Globus pallidus (tissue), 1 donor: ENCODE measurements around the gene FHOD3.
A peak's percentile ranks its signal among the peaks of the same experiment; 100 is the strongest.
"Not testable (repeated sequence)": the region's sequence is repeated elsewhere in the genome, so short reads cannot be mapped to it uniquely, and the experiment has no call there.

ENCODE experiments used
- DNase-seq: peaks from one replicate; pipeline ENCODE4 v3.0.0-alpha.2; 2015; ENCODE audit warnings: low spot score

FHOD3 gene

GRCh38 chr18:36711014-36711725 is 413.7 kb downstream of the FHOD3 start:
- no peak for DNase-seq

GRCh38 chr18:36711813-36712444 is 414.4 kb downstream of the FHOD3 start:
- no peak for DNase-seq

GRCh38 chr18:36714476-36714875 is 417.0 kb downstream of the FHOD3 start:
- DNase-seq, result no peak

- DNase-seq, result no peak
Observed at GRCh38 chr18:36717422-36718110, 420.1 kb downstream of the FHOD3 start.

- DNase-seq, result no peak
Observed at GRCh38 chr18:36718705-36719328, 421.3 kb downstream of the FHOD3 start.

GRCh38 chr18:36719630-36720029 is 422.1 kb downstream of the FHOD3 start:
- DNase-seq, result no peak

- DNase-seq, result not testable (repeated sequence)
Observed at GRCh38 chr18:36721351-36721750, 423.8 kb downstream of the FHOD3 start.

GRCh38 chr18:36724169-36724568 is 426.7 kb downstream of the FHOD3 start:
- no peak for DNase-seq

- DNase-seq, result peak; percentile 11
Observed at GRCh38 chr18:36724591-36725001, 427.1 kb downstream of the FHOD3 start.

- no peak for DNase-seq
Observed at GRCh38 chr18:36728345-36728744, 430.8 kb downstream of the FHOD3 start.

- no peak for DNase-seq
Observed at GRCh38 chr18:36729197-36729596, 431.7 kb downstream of the FHOD3 start.

GRCh38 chr18:36732264-36732663 is 434.8 kb downstream of the FHOD3 start:
- DNase-seq, result no peak

GRCh38 chr18:36733150-36733549 is 435.6 kb downstream of the FHOD3 start:
- DNase-seq, result no peak

- DNase-seq, result no peak
Observed at GRCh38 chr18:36734596-36734995, 437.1 kb downstream of the FHOD3 start.

- no peak for DNase-seq
Observed at GRCh38 chr18:36735130-36735529, 437.6 kb downstream of the FHOD3 start.

GRCh38 chr18:36736094-36736493 is 438.6 kb downstream of the FHOD3 start:
- no peak for DNase-seq

GRCh38 chr18:36737316-36737715 is 439.8 kb downstream of the FHOD3 start:
- DNase-seq, result no peak

- no peak for DNase-seq
Observed at GRCh38 chr18:36744261-36744876, 446.9 kb downstream of the FHOD3 start.

GRCh38 chr18:36745219-36745975 is 447.9 kb downstream of the FHOD3 start:
- no peak for DNase-seq

GRCh38 chr18:36752929-36753865 is 455.7 kb downstream of the FHOD3 start:
- no peak for DNase-seq
